ENCODE results near the gene SLC25A36.
"Not testable (repeated sequence)": the region's sequence is repeated elsewhere in the genome, so short reads cannot be mapped to it uniquely, and the experiment has no call there.

The SLC25A36 gene

DNA sequence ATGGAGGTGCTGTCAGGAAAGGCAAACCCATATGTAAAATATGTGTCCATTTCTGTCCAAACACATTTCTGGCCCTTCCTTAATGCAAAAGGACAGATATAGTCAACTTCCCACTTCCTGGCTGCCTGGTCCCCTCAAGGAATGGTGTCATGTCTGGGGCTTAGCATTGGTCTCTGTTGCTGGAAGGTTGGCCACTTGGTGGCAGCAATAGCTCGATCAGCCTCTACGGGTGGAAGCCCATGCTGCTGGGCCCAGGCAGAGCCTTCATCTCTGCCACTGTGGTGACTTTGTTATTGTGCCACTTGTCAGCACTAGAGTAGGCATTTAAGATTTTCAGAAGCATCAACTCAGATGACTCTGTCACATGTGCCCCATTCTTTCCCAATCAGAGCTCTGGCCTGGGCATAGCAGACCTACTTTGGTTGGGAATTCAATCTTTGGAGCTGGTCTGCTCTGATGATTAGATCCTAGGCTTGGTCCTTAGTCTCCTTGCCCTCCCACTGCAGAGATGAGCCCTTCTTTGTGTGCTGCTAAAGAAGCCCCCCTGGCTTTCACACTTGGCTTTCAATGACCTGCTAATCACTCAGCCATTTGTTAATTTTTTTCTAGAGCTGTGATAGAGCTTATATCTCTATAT is 58.5 kb downstream of the SLC25A36 start:
- Histone ChIP-seq H3K9me3 (ENCODE audit: control insufficient read depth in 1 of 2, low read length in 2 of 2) (no peaks in the 10 kb centered on the region), H3K27ac (ENCODE audit: low read length) (no peak overlapping the region), H3K27me3 (ENCODE audit: low read depth, low read length) (no peaks in the 10 kb centered on the region), H3K36me3 (ENCODE audit: control insufficient read depth in 1 of 2, insufficient read depth in 2 of 2, low read length in 2 of 2) (no peaks in the 10 kb centered on the region), H3K4me3 (ENCODE audit: low read depth in 1 of 2, low read length in 2 of 2) (no peak overlapping the region), H3K4me1 (ENCODE audit: control insufficient read depth in 1 of 2, insufficient read depth in 2 of 2, low read length in 2 of 2) (no peaks in the 10 kb centered on the region)

DNA sequence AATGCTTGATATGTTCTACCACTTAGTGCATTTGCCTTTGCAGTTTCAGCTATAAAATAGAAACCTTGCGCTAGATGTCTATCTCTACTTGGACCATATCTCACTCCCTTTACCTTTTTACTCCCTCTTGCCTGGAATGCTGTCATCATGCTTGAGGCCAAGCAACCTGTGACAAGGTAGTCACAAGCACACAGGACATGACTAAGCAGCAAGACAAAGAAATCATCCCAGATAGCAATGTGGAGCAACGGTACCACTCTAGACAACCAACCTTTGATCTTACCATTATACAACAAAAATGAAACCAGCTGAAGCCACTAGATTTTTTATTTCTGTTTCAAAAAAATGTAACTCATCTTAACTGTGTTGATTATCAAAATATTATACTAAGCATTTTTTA is 59.0 kb downstream of the SLC25A36 start:
- no peaks in the 10 kb centered on the region for H3K4me1 ChIP-seq (ENCODE audit: control insufficient read depth in 1 of 2, insufficient read depth in 2 of 2, low read length in 2 of 2)
- H3K27me3 ChIP-seq (ENCODE audit: low read depth, low read length), result no peaks in the 10 kb centered on the region
- no peaks in the 10 kb centered on the region for H3K9me3 ChIP-seq (ENCODE audit: control insufficient read depth in 1 of 2, low read length in 2 of 2)
- H3K36me3 ChIP-seq (ENCODE audit: control insufficient read depth in 1 of 2, insufficient read depth in 2 of 2, low read length in 2 of 2), result no peaks in the 10 kb centered on the region
- no peak overlapping the region for H3K27ac ChIP-seq (ENCODE audit: low read length)
- H3K4me3 ChIP-seq (ENCODE audit: low read depth in 1 of 2, low read length in 2 of 2), result no peak overlapping the region

DNA sequence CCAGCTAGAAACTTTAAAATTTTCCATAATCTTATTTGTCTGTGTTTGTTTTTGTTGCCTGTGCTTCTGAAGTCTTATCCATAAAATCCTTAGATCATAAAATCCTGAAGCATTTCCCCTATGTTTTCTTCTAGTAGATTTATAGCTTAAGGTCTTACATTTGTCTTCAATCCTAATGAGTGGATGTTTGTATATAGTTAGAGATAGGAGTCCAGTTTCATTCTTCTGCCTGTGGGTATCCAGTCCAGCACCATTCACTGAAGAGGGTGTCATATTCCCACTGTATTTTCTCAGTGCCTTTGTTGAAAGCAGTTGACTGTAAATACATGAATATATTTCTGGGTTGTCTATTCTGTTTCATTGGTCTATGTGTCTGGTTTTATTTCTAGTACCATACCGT is 64.7 kb downstream of the SLC25A36 start:
- no peak overlapping the region for H3K4me3 ChIP-seq (ENCODE audit: low read depth in 1 of 2, low read length in 2 of 2)
- no peaks in the 10 kb centered on the region for H3K36me3 ChIP-seq (ENCODE audit: control insufficient read depth in 1 of 2, insufficient read depth in 2 of 2, low read length in 2 of 2)
- no peaks in the 10 kb centered on the region for H3K27me3 ChIP-seq (ENCODE audit: low read depth, low read length)
- peaks cover 0 to 2% of the 10 kb centered on the region in 2 donors for H3K4me1 ChIP-seq (ENCODE audit: control insufficient read depth in 1 of 2, insufficient read depth in 2 of 2, low read length in 2 of 2)
- H3K27ac ChIP-seq (ENCODE audit: low read length), result no peak overlapping the region
- no peaks in the 10 kb centered on the region for H3K9me3 ChIP-seq (ENCODE audit: control insufficient read depth in 1 of 2, low read length in 2 of 2)

DNA sequence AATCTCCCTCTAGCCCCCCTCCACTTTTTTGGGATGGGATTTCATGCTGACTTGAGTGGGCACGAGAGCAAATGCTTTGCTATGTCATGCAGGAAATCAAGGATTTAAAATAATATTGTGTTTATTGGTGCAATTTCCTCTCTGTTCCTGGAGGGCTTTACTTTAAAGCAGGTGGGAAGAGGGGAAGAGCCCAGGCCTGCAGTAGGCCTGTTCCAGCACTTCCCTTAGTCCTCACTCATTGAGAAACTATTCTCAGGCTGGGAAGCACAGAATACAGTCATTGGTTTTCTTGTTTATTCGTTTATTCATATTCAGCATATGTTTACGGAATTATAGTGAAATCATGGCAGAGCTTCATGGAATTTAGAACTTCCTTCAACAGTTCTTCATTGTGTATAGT is 67.9 kb downstream of the SLC25A36 start:
- H3K27ac ChIP-seq (ENCODE audit: low read length), result no peak overlapping the region
- H3K9me3 ChIP-seq (ENCODE audit: control insufficient read depth in 1 of 2, low read length in 2 of 2), result no peaks in the 10 kb centered on the region
- H3K4me1 ChIP-seq (ENCODE audit: control insufficient read depth in 1 of 2, insufficient read depth in 2 of 2, low read length in 2 of 2), result peaks cover 0 to 3% of the 10 kb centered on the region in 2 donors
- no peak overlapping the region for H3K4me3 ChIP-seq (ENCODE audit: low read depth in 1 of 2, low read length in 2 of 2)
- H3K36me3 ChIP-seq (ENCODE audit: control insufficient read depth in 1 of 2, insufficient read depth in 2 of 2, low read length in 2 of 2), result no peaks in the 10 kb centered on the region
- no peaks in the 10 kb centered on the region for H3K27me3 ChIP-seq (ENCODE audit: low read depth, low read length)

DNA sequence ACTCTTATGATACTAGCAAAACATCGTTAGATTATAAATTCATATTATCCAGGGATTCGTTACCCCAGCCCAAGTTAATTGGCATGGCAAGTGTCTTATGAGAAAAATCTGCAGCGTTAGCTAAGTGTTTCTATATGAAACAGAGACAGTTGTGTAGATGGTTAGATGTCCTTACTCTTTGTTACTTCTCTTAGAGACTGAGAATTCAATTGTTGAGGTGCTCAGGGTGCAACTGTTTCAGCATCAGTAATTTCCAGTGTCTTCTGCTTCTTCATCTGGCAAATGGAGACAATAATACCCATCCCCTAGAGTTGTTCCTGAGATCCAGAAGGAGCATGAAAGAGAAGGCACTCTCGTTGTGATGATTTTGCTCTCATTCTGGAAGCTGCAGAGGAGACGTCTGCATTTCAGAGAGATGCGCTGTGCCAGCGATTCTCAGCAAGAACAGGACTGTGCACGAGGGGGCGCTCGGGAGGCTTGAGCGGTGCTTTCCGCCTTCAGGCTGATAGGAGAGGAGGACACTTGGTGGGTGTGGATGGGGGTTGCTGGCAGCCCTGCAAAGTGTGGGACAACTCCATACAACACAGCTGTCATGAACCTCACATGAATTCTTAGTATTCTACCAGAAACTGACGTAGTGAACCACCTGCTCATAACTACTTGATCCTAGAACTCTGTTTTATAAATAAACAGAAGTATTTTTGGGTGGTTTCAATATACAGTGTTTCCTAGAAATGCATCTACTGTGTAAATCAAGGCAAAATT is 69.8 kb downstream of the SLC25A36 start:
- Histone ChIP-seq H3K27ac (ENCODE audit: low read length) (no peak overlapping the region), H3K4me1 (ENCODE audit: control insufficient read depth in 1 of 2, insufficient read depth in 2 of 2, low read length in 2 of 2) (peaks cover 0 to 3% of the 10 kb centered on the region in 2 donors), H3K4me3 (ENCODE audit: low read depth in 1 of 2, low read length in 2 of 2) (no peak overlapping the region), H3K27me3 (ENCODE audit: low read depth, low read length) (no peaks in the 10 kb centered on the region), H3K36me3 (ENCODE audit: control insufficient read depth in 1 of 2, insufficient read depth in 2 of 2, low read length in 2 of 2) (no peaks in the 10 kb centered on the region), H3K9me3 (ENCODE audit: control insufficient read depth in 1 of 2, low read length in 2 of 2) (no peaks in the 10 kb centered on the region)

DNA sequence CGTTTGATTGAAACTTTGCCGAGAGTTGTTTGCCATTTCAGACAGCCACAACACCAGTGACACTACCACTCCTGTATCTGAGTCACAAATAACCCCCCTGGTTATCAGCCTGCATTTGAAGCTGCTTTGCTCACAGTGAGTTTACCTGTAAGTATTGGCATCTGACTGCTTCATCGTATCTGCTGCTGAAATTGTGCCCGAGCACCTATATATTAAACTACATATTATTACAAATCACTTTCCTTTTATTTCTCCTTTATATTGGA is 70.3 kb downstream of the SLC25A36 start:
- no peak overlapping the region for H3K4me3 ChIP-seq (ENCODE audit: low read depth in 1 of 2, low read length in 2 of 2)
- H3K9me3 ChIP-seq (ENCODE audit: control insufficient read depth in 1 of 2, low read length in 2 of 2), result no peaks in the 10 kb centered on the region
- no peaks in the 10 kb centered on the region for H3K36me3 ChIP-seq (ENCODE audit: control insufficient read depth in 1 of 2, insufficient read depth in 2 of 2, low read length in 2 of 2)
- H3K27me3 ChIP-seq (ENCODE audit: low read depth, low read length), result no peaks in the 10 kb centered on the region
- no peak overlapping the region for H3K27ac ChIP-seq (ENCODE audit: low read length)
- H3K4me1 ChIP-seq (ENCODE audit: control insufficient read depth in 1 of 2, insufficient read depth in 2 of 2, low read length in 2 of 2), result peaks cover 0 to 3% of the 10 kb centered on the region in 2 donors

GRCh38 chr3:141012571-141012970 is 70.9 kb downstream of the SLC25A36 start:
- H3K4me3 ChIP-seq (ENCODE audit: low read depth in 1 of 2, low read length in 2 of 2), result no peak overlapping the region
- peaks cover 0 to 3% of the 10 kb centered on the region in 2 donors for H3K4me1 ChIP-seq (ENCODE audit: control insufficient read depth in 1 of 2, insufficient read depth in 2 of 2, low read length in 2 of 2)
- no peaks in the 10 kb centered on the region for H3K36me3 ChIP-seq (ENCODE audit: control insufficient read depth in 1 of 2, insufficient read depth in 2 of 2, low read length in 2 of 2)
- no peaks in the 10 kb centered on the region for H3K27me3 ChIP-seq (ENCODE audit: low read depth, low read length)
- no peak overlapping the region for H3K27ac ChIP-seq (ENCODE audit: low read length)
- no peaks in the 10 kb centered on the region for H3K9me3 ChIP-seq (ENCODE audit: control insufficient read depth in 1 of 2, low read length in 2 of 2)

GRCh38 chr3:141015481-141015880 is 73.8 kb downstream of the SLC25A36 start:
- H3K4me3 ChIP-seq (ENCODE audit: low read depth in 1 of 2, low read length in 2 of 2), result no peak overlapping the region
- H3K36me3 ChIP-seq (ENCODE audit: control insufficient read depth in 1 of 2, insufficient read depth in 2 of 2, low read length in 2 of 2), result no peaks in the 10 kb centered on the region
- no peaks in the 10 kb centered on the region for H3K27me3 ChIP-seq (ENCODE audit: low read depth, low read length)
- no peak overlapping the region for H3K27ac ChIP-seq (ENCODE audit: low read length)
- peaks cover 0 to 3% of the 10 kb centered on the region in 2 donors for H3K4me1 ChIP-seq (ENCODE audit: control insufficient read depth in 1 of 2, insufficient read depth in 2 of 2, low read length in 2 of 2)
- H3K9me3 ChIP-seq (ENCODE audit: control insufficient read depth in 1 of 2, low read length in 2 of 2), result no peaks in the 10 kb centered on the region

DNA sequence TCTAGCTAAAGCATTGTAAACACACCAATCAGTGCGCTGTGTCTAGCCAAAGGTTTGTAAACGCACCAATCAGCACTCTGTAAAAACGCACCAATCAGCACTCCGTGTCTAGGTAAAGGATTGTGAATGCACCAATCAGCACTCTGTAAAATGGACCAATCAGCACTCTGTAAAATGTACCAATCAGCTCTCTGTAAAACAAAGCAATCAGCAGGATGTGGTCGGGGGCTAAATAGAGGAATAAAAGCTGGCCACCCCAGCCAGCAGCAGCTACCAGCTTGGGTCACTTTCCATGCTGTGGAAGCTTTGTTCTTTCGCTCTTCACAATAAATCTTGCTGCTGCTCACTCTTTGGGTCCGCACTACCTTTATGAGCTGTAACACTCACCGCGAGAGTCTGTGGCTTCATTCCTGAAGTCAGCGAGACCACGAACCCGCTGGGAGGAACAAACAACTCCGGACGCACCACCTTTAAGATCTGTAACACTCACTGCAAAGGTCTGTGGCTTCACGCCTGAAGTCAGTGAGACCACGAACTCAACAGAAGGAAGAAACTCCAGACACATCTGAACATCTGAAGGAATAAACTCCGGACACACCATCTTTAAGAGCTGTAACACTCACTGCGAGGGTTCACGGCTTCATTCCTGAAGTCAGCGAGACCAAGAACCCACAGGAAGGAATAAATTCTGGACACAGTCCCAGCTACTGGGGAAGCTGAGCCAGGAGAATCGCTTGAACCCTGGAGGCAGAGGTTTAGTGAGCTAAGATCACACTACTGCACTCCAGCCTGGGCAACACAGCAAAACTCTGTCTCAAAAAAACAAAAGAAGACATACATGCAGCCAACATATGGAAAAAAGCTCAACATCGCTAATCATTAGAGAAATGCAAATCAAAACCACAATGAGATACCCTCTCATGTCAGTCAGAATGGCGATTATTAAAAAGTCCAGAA is 76.0 kb downstream of the SLC25A36 start:
- not testable (repeated sequence) for H3K27me3 ChIP-seq (ENCODE audit: low read depth, low read length); H3K9me3 ChIP-seq (ENCODE audit: control insufficient read depth in 1 of 2, low read length in 2 of 2); H3K4me1 ChIP-seq (ENCODE audit: control insufficient read depth in 1 of 2, insufficient read depth in 2 of 2, low read length in 2 of 2); H3K36me3 ChIP-seq (ENCODE audit: control insufficient read depth in 1 of 2, insufficient read depth in 2 of 2, low read length in 2 of 2); H3K27ac ChIP-seq (ENCODE audit: low read length); H3K4me3 ChIP-seq (ENCODE audit: low read depth in 1 of 2, low read length in 2 of 2)

DNA sequence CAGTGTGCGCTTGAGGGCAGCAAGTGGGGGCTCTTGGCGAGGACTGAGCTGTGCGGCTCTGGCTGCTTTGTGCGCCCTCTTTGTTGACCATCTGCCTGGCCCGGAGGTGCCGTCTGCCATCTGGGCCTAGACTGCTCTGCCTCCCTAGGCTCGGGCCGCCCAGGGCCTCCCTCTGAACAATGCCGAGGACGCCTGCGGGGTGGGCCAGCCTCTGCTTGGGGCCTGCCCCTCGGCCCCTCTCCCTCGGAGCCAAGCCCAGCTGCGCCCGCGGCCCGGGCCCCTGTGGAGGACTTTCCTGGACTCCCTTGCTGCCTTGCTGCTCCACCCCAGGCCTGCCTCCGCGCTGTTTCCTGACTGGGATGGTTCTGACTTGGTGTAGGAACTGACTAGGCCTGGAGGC is 77.6 kb downstream of the SLC25A36 start:
- Histone ChIP-seq H3K4me3 (ENCODE audit: low read depth in 1 of 2, low read length in 2 of 2) (no peak overlapping the region), H3K4me1 (ENCODE audit: control insufficient read depth in 1 of 2, insufficient read depth in 2 of 2, low read length in 2 of 2) (no peaks in the 10 kb centered on the region), H3K36me3 (ENCODE audit: control insufficient read depth in 1 of 2, insufficient read depth in 2 of 2, low read length in 2 of 2) (no peaks in the 10 kb centered on the region), H3K27me3 (ENCODE audit: low read depth, low read length) (no peaks in the 10 kb centered on the region), H3K27ac (ENCODE audit: low read length) (no peak overlapping the region), H3K9me3 (ENCODE audit: control insufficient read depth in 1 of 2, low read length in 2 of 2) (no peaks in the 10 kb centered on the region)

GRCh38 chr3:141020143-141020830 is 78.7 kb downstream of the SLC25A36 start:
- Histone ChIP-seq H3K4me3 (ENCODE audit: low read depth in 1 of 2, low read length in 2 of 2) (no peak overlapping the region), H3K27me3 (ENCODE audit: low read depth, low read length) (no peaks in the 10 kb centered on the region), H3K9me3 (ENCODE audit: control insufficient read depth in 1 of 2, low read length in 2 of 2) (no peaks in the 10 kb centered on the region), H3K4me1 (ENCODE audit: control insufficient read depth in 1 of 2, insufficient read depth in 2 of 2, low read length in 2 of 2) (no peaks in the 10 kb centered on the region), H3K27ac (ENCODE audit: low read length) (no peak overlapping the region), H3K36me3 (ENCODE audit: control insufficient read depth in 1 of 2, insufficient read depth in 2 of 2, low read length in 2 of 2) (no peaks in the 10 kb centered on the region)

Measured in muscle layer of duodenum (tissue), 2 donors.